Measurements from ENCODE around the gene AKR1B1. TPM values are rescaled to one million over a fixed set of nuclear protein-coding genes. Genes with fewer than 3 reads are reported as not detected.

AKR1B1 gene
- total and polyA plus RNA-seq, 2 donors (not counting 3 experiments of a cell fraction or from before 2014, with no cell fraction given), result 159 to 193 TPM

DNA sequence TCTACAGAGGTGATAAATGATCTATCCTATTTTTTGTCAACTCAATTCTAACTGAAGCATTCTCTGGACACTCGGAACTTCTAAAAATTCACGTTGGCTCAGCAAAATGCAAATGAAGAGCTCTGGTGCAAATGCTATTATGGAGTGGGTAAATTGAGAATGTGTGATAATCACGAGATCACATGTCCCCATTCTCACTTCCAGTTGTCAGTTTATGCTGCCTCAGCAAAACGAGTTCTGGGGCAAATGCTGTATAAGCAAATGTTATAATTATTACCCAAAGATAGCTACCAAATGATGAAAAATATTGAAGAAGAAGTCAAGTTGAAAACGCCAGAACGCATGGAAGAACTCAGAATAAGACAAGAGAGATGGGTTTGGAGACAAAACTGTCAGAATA is 29.4 kb downstream of the AKR1B1 start:
- H3K4me2 ChIP-seq (ENCODE audit: insufficient read depth, low read length), result no peak overlapping the region
- ChIA-PET CTCF (interaction anchor here (1.0 to 2.3 kb wide), 7 partner anchors 9 to 178 kb away, joined by 3 to 12 read pairs (median 5); no protein-coding TSS in a partner anchor), POLR2A (no interaction called here)
- no TSS peak for BruUV-seq (replicated peaks)
- H3K36me3 ChIP-seq (ENCODE audit: control insufficient read depth in 2 of 2, extremely low read depth in 1 of 2, insufficient read depth in 2 of 2, low read length in 2 of 2), result no peaks in the 10 kb centered on the region
- H3K9me3 ChIP-seq (replicated peaks; ENCODE audit: control insufficient read depth, insufficient read depth, low read length), result no peaks in the 10 kb centered on the region
- TF ChIP-seq, protein P1, sequence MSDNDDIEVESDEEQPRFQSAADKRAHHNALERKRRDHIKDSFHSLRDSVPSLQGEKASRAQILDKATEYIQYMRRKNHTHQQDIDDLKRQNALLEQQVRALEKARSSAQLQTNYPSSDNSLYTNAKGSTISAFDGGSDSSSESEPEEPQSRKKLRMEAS (IDR thresholded peaks at IDR 0.05; ENCODE audit: insufficient read depth, insufficient read length), result no peak
- TF ChIP-seq EZH2 (IDR thresholded peaks at IDR 0.05; ENCODE audit: borderline replicate concordance, low read depth, low read length, severe bottlenecking), result no peak
- TF ChIP-seq POLR2A (IDR thresholded peaks at IDR 0.05; ENCODE audit: low read depth, low read length), result no peak
- TF ChIP-seq POLR2AphosphoS5 (IDR thresholded peaks at IDR 0.05; ENCODE audit: insufficient read depth, low read depth, low read length), result no peak
- TF ChIP-seq JUN (IDR thresholded peaks at IDR 0.05; ENCODE audit: borderline replicate concordance, insufficient read depth, insufficient read length, low read depth), result no peak
- TF ChIP-seq MYC (IDR thresholded peaks at IDR 0.05; ENCODE audit: low read depth, low read length), result no peak
- TF ChIP-seq CTCF (IDR thresholded peaks at IDR 0.05; ENCODE audit: extremely low read depth in 1 of 2, insufficient read depth in 1 of 2, low read depth in 1 of 2, low read length in 2 of 2), result no peak
- no peak for TF ChIP-seq FOS (IDR thresholded peaks at IDR 0.05; ENCODE audit: borderline replicate concordance, insufficient read depth, low read length)
- dilution Hi-C loops (cut with MboI; ENCODE audit: extremely low pct_ligation_motif_present, low sequenced_read_pairs) (no loop called here), intact Hi-C loops (cut with micrococcal nuclease) (no loop called here)
- no peaks in the 10 kb centered on the region for H4K20me1 ChIP-seq (replicated peaks; ENCODE audit: control insufficient read depth, extremely low read depth, insufficient read depth, low read length)
- no peak overlapping the region for H3K9ac ChIP-seq (replicated peaks; ENCODE audit: extremely low read depth, insufficient read depth, low read length)
- H3K4me3 ChIP-seq (replicated peaks in 1 of 3; ENCODE audit: insufficient read depth in 1 of 3, low read depth in 1 of 3, low read length in 3 of 3), result no peak overlapping the region
- no peak overlapping the region for H2AFZ ChIP-seq (ENCODE audit: low read depth, low read length)
- H3K4me1 ChIP-seq (ENCODE audit: control insufficient read depth, extremely low read depth, insufficient read depth, low read length), result peaks cover 9% of the 10 kb centered on the region
- DNase-seq (ENCODE audit: low read depth, low spot score), result no peak
- no peaks in the 10 kb centered on the region for H3K9me1 ChIP-seq (replicated peaks; ENCODE audit: control insufficient read depth, extremely low read depth, insufficient read depth, low read length)
- H3K79me2 ChIP-seq (ENCODE audit: control insufficient read depth, insufficient read depth, low read length), result no peaks in the 10 kb centered on the region
- no peak overlapping the region for H3K27ac ChIP-seq (ENCODE audit: insufficient read depth, low read depth, low read length)
- FAIRE-seq, result no peak
- H3K27me3 ChIP-seq (ENCODE audit: control insufficient read depth in 2 of 2, insufficient read depth in 2 of 2, low read length in 2 of 2), result no peaks in the 10 kb centered on the region

Measured in endothelial cell of umbilical vein (primary cell).